ENCODE data around the gene CMTM7. TPM values are rescaled to one million over a fixed set of nuclear protein-coding genes. Genes with fewer than 3 reads are reported as not detected.
A peak's percentile ranks its signal among the peaks of the same experiment; 100 is the strongest.

Gene CMTM7
- total RNA-seq, 1 donor from 2014 or later, result 24.6 TPM

DNA sequence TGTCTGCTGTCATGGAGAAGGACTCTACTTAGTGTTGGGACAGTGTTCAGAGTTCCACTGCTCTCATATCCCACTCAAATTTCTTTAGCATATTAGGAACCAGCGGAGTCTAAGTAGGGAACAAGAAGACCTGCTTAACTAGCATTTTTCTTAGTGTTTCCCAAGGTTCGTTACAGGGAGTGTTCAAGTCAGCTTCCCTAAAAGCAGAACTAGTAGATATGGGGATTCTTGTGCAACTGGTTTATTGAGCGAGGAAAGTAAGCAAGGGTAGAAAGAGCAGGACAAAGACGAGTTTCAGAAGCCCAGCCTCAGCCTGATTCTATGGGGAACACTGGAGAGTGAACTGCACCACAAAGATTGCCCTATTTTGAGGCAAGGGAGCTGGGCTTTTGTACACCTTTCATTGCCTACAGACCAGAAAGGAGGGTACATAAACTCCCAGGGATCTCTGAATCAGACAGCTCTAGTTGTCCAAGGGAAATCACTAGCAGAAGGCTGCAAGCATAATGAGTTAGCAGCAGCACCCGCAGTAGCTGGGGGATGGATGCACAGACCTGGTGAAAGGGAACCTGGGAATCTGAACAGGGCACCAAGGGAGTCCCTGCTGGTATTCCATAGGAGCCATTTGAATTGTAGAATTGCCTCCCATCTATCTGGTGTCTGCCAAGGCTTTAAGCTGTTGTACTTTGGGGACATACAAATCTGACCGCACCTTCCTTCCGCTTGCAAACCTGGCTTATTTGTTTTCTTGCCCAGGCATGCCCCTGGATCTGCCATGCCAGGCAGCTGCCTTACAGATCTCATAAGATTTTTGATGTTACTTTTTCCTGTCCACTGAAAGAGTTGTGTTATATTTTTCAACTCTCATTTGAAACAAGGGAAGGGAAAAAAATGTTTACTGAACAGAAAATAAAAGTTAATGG lies 15.1 kb downstream of the CMTM7 start:
- TF ChIP-seq CTCF (IDR thresholded peaks at IDR 0.05; ENCODE audit: unreplicated experiment), result no peak
- Mint-ChIP-seq H3K4me3 (ENCODE audit: low read depth) (peak overlapping the region; percentile 4), H3K4me1 (ENCODE audit: low read depth) (peaks cover 37% of the 10 kb centered on the region), H3K36me3 (ENCODE audit: insufficient read depth) (peaks cover 6% of the 10 kb centered on the region), H3K27me3 (no peaks in the 10 kb centered on the region), H3K9me3 (ENCODE audit: low read depth) (no peaks in the 10 kb centered on the region), H3K27ac (peak overlapping the region; percentile 56)
- no peak for DNase-seq (ENCODE audit: low spot score, unreplicated experiment)

DNA sequence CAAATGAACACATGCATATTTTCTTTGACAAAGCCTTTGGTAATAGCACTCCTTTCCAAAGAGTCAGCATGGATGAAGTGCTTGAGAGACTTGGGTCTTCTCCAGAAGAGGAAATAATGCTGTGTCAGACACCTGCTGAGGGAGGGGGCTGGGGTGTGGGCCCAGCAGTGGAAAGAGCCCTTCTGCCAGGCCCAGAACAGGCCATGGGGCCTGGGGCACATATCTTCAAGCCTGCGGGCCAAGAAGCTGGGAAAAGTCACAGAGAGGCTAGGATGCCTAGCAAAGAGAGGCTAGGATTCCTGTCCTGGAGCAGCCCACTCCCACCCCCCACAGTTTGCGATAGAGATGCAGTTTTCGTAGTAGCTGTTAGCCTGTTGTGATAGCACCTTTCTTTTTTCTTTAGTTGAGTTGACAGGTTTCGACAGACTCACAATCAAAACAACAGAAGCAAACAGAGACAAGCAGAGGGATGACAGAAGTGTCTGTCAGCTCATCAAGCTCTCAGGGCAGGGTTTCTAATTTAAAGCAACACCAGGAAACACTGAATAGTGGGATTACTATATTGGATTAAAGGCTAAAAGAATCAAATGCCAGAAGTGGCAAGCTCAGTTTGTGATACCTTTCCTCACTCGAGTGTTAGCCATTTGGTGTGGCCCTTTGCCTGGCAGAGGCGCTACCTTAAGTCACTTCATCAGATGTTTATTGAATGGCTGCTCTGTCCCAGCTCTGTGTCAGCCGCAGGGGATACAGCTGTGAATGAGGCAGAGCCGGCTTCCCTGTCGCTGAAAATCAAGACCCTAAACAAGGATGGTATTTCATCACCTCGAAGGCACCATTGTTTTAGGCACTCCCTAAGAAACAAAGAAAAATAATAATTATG lies 19.0 kb downstream of the CMTM7 start:
- Mint-ChIP-seq H3K4me3 (ENCODE audit: low read depth) (no peak overlapping the region), H3K27ac (peak overlapping the region; percentile 76), H3K9me3 (ENCODE audit: low read depth) (no peaks in the 10 kb centered on the region), H3K4me1 (ENCODE audit: low read depth) (peaks cover 24% of the 10 kb centered on the region), H3K36me3 (ENCODE audit: insufficient read depth) (peaks cover 5% of the 10 kb centered on the region), H3K27me3 (no peaks in the 10 kb centered on the region)
- no peak for TF ChIP-seq CTCF (IDR thresholded peaks at IDR 0.05; ENCODE audit: unreplicated experiment)
- no peak for DNase-seq (ENCODE audit: low spot score, unreplicated experiment)

GRCh38 chr3:32411442-32411841 lies 19.8 kb downstream of the CMTM7 start:
- DNase-seq (ENCODE audit: low spot score, unreplicated experiment), result no peak
- Mint-ChIP-seq H3K36me3 (ENCODE audit: insufficient read depth) (peaks cover 3% of the 10 kb centered on the region), H3K27ac (peak overlapping the region; percentile 30), H3K4me3 (ENCODE audit: low read depth) (no peak overlapping the region), H3K4me1 (ENCODE audit: low read depth) (peaks cover 21% of the 10 kb centered on the region), H3K9me3 (ENCODE audit: low read depth) (no peaks in the 10 kb centered on the region), H3K27me3 (no peaks in the 10 kb centered on the region)
- TF ChIP-seq CTCF (IDR thresholded peaks at IDR 0.05; ENCODE audit: unreplicated experiment), result no peak

DNA sequence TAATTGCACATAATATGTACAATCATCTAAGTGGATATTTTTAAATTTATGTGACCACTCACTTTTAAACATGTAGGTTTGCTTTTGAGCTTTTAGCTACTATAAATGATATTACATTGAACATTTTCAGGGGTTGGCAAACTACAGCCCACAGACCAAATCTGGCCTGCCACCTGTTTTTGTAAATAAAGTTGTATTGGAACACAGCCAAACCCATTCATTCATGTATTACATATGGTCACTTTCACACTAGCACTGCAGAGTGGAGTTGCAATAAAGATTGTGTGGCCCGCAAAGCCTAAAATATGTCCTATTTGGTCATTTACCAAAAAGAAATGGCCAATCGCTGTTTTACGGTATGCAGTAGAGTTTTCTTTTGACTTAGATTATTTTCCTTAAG lies 21.2 kb downstream of the CMTM7 start:
- Mint-ChIP-seq H3K27ac (no peak overlapping the region), H3K4me1 (ENCODE audit: low read depth) (peaks cover 17% of the 10 kb centered on the region), H3K36me3 (ENCODE audit: insufficient read depth) (peaks cover 3% of the 10 kb centered on the region), H3K27me3 (no peaks in the 10 kb centered on the region), H3K4me3 (ENCODE audit: low read depth) (no peak overlapping the region), H3K9me3 (ENCODE audit: low read depth) (no peaks in the 10 kb centered on the region)
- no peak for DNase-seq (ENCODE audit: low spot score, unreplicated experiment)
- no peak for TF ChIP-seq CTCF (IDR thresholded peaks at IDR 0.05; ENCODE audit: unreplicated experiment)

GRCh38 chr3:32413845-32414521 lies 22.3 kb downstream of the CMTM7 start:
- Mint-ChIP-seq H3K27ac (no peak overlapping the region), H3K36me3 (ENCODE audit: insufficient read depth) (peaks cover 10% of the 10 kb centered on the region), H3K9me3 (ENCODE audit: low read depth) (peaks cover 8% of the 10 kb centered on the region), H3K4me3 (ENCODE audit: low read depth) (no peak overlapping the region), H3K4me1 (ENCODE audit: low read depth) (peaks cover 17% of the 10 kb centered on the region), H3K27me3 (no peaks in the 10 kb centered on the region)
- no peak for TF ChIP-seq CTCF (IDR thresholded peaks at IDR 0.05; ENCODE audit: unreplicated experiment)
- DNase-seq (ENCODE audit: low spot score, unreplicated experiment), result no peak
